Thyroid gland (tissue), 4 donors: Measurements from ENCODE around the gene FAM111B.

Experiments
- POLR2A ChIP-seq, 2 donors: fragments of 450-650 bp; IDR thresholded peaks; one replicate each; pipeline ENCODE4 v1.6.1; 2017; ENCODE audit warnings: antibody characterized with exemption in 2 of 2, mild to moderate bottlenecking in 2 of 2, moderate library complexity in 1 of 2
- TF ChIP-seq, protein P1 (sequence below), 6 experiments: fragments of 200-600 bp in 3 of 6; fragments of 450-650 bp in 3 of 6; sonication (generic) in 3 of 6; IDR thresholded peaks; one replicate each; pipeline ENCODE4 v1.5.1; 2016 to 2019; ENCODE audit warnings: antibody characterized with exemption in 6 of 6, mild to moderate bottlenecking in 2 of 6, inconsistent platforms in 1 of 6, moderate library complexity in 1 of 6

DNA sequence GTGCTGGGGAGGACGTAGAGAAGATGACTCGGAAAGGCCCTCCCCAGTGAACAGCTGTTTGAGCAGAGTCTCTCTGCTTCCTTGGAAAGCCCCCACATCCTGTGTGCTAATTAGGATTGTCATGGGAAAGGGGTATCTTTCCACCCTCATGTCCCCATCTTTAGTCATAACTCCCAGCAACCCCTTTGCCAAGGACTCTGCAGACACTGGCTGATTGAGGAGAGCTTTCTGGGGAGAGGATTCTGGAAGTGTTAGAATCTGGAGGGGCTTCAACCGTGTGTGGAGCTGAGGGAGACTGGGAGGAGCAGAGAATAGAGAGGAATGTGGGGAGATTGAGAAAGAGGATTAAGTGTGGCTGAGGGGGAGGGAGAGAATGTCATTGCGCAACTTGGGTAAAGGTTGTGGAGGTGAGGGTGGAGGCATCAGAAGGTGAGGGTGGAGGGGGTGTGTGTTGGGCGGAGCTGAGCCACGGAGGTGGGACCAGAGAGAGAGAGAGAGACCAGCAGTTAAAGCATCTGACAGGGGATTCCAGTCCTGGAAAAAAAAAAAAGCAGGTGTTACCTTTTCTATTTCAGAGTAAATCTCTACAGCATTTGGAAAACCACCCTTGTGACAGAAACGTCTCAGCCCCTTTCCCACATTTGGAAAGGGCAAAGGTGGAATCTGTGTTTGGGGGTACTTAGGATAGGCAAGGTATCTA lies 67.1 kb downstream of the FAM111B start:
- TF ChIP-seq, protein P1, sequence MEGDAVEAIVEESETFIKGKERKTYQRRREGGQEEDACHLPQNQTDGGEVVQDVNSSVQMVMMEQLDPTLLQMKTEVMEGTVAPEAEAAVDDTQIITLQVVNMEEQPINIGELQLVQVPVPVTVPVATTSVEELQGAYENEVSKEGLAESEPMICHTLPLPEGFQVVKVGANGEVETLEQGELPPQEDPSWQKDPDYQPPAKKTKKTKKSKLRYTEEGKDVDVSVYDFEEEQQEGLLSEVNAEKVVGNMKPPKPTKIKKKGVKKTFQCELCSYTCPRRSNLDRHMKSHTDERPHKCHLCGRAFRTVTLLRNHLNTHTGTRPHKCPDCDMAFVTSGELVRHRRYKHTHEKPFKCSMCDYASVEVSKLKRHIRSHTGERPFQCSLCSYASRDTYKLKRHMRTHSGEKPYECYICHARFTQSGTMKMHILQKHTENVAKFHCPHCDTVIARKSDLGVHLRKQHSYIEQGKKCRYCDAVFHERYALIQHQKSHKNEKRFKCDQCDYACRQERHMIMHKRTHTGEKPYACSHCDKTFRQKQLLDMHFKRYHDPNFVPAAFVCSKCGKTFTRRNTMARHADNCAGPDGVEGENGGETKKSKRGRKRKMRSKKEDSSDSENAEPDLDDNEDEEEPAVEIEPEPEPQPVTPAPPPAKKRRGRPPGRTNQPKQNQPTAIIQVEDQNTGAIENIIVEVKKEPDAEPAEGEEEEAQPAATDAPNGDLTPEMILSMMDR (IDR thresholded peaks at IDR 0.05), result no peak
- TF ChIP-seq POLR2A (IDR thresholded peaks at IDR 0.05), result peak in 1 of 2 donors; percentile 39
